ENCODE data around the gene IGFBP2. TPM values are rescaled to one million over a fixed set of nuclear protein-coding genes. Genes with fewer than 3 reads are reported as not detected.
A peak's percentile ranks its signal among the peaks of the same experiment; 100 is the strongest.

Gene IGFBP2
- total RNA-seq, 2 donors from 2014 or later = 3.6 to 7.4 TPM

DNA sequence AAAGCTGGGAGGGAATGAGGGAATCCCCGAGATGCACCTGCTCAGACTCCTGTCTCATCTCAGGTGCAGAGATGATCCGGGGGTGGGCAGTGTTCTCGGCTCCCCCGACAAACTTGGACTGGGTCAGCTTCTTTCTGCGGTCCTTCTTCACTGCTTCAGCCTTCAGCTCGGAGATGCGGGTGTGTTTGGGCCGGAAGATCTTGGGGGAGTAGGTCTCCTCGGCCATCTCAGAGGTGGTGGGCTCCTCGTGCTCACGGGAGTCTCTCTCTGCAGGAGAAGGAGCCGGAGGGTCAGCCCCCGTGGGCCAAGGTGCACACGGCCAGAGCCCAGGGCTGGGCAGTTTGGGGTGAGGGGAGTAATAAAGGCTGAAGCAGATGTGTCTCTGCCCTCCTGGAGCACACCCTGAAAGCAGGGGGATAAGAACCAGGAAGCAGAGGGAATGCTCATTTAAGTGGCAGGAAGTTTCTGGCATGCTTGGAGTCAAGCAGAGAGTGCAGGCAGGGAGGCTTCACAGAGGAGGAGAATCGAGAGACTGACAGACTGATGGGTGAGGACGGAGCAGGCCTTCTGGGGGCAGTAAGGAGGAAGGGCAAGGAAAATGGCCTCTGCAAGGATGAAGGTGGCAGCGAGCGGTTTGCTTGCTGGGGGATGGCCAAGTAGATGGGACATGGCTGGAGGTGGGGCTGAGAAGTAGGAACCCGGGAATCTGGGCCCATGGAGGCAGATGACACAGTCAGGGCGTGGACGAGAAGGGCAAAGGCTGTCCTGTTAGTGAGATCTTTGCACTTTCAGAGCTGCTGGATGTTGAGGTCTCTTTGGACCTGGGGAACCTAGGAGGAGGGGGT lies 45.8 kb downstream of the IGFBP2 start:
- Mint-ChIP-seq H3K36me3 (ENCODE audit: insufficient read depth in 2 of 2) (no peaks in the 10 kb centered on the region), H3K27ac (no peak overlapping the region), H3K9me3 (no peaks in the 10 kb centered on the region), H3K4me3 (no peak overlapping the region), H3K27me3 (ENCODE audit: low read depth) (peaks cover 22% of the 10 kb centered on the region), H3K4me1 (ENCODE audit: low read depth) (peaks cover 11% of the 10 kb centered on the region)
- no peak for ATAC-seq (replicated peaks in 1 of 2)
- no peak for DNase-seq

DNA sequence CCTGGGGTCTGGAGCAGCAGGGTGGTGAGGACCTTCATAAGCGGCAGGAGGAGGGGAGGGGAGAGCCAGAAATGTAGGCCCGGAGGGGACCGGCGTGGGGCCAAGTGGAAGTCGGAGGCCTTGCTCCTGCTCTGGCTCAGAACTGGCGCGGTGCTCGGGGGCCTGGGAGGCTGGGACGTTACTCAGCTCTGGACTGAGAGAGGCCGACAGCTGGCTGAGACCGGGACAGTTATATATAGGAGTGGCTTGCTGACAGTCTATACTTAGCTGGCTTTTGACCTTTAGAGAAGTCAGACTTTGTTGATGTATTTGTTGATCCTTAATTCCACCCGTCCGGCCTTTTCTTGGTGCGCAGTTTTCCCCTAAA lies 46.4 kb downstream of the IGFBP2 start:
- Mint-ChIP-seq H3K27ac (no peak overlapping the region), H3K27me3 (ENCODE audit: low read depth) (peaks cover 28% of the 10 kb centered on the region), H3K4me1 (ENCODE audit: low read depth) (peaks cover 11% of the 10 kb centered on the region), H3K36me3 (ENCODE audit: insufficient read depth in 2 of 2) (no peaks in the 10 kb centered on the region), H3K4me3 (no peak overlapping the region), H3K9me3 (no peaks in the 10 kb centered on the region)
- DNase-seq = no peak
- no peak for ATAC-seq (replicated peaks in 1 of 2)

DNA sequence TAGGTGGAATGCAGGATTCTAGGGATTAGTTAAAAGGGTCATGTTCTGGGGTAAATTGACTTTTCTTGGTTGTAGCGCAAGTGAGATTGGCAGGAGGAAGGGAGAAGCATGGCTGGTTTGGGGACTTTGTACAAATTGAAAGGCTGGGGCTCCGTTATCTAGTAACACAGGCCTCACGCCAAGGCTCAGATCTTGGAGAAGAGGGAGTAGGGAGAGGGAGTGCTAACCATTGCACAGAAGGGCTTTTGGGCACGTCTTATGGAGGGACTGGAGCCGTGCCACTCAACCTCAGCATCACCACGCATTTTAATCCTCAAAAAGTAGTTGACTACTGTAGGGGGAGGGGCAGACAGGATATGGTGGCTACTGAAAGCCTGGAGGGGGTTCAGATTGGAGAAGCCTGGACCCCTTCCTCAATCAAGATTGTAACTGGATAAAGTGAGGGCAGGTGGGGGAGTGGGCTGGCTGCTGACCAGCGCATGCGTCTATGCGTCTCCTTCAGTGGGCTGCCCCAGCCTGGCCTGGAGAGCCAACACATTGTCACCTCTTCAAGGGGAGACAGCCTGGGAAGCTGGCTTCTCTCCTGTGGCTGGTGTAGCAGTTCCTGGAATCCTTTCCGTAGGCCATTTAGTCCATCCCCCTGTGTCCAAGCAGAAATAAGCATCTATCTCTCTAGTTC lies 47.9 kb downstream of the IGFBP2 start:
- Mint-ChIP-seq H3K36me3 (ENCODE audit: insufficient read depth in 2 of 2) (no peaks in the 10 kb centered on the region), H3K27ac (no peak overlapping the region), H3K27me3 (ENCODE audit: low read depth) (peaks cover 36% of the 10 kb centered on the region), H3K4me3 (no peak overlapping the region), H3K4me1 (ENCODE audit: low read depth) (peaks cover 11% of the 10 kb centered on the region), H3K9me3 (no peaks in the 10 kb centered on the region)
- ATAC-seq (replicated peaks in 1 of 2) (no peak), DNase-seq (no peak)

GRCh38 chr2:216681683-216682082 lies 48.5 kb downstream of the IGFBP2 start:
- H3K27me3 Mint-ChIP-seq (ENCODE audit: low read depth) = peaks cover 37% of the 10 kb centered on the region
- peaks cover 11% of the 10 kb centered on the region for H3K4me1 Mint-ChIP-seq (ENCODE audit: low read depth)
- no peaks in the 10 kb centered on the region for H3K9me3 Mint-ChIP-seq
- ATAC-seq (replicated peaks in 1 of 2) = no peak
- no peak for DNase-seq
- no peak overlapping the region for H3K4me3 Mint-ChIP-seq
- no peak overlapping the region for H3K27ac Mint-ChIP-seq
- H3K36me3 Mint-ChIP-seq (ENCODE audit: insufficient read depth in 2 of 2) = no peaks in the 10 kb centered on the region

- Mint-ChIP-seq H3K9me3 (no peaks in the 10 kb centered on the region), H3K36me3 (ENCODE audit: insufficient read depth in 2 of 2) (no peaks in the 10 kb centered on the region), H3K27ac (no peak overlapping the region), H3K4me3 (no peak overlapping the region), H3K4me1 (ENCODE audit: low read depth) (peaks cover 11% of the 10 kb centered on the region), H3K27me3 (ENCODE audit: low read depth) (peaks cover 54% of the 10 kb centered on the region)
- DNase-seq (no peak), ATAC-seq (replicated peaks in 1 of 2) (no peak)
Measured at GRCh38 chr2:216683846-216684245, 50.6 kb downstream of the IGFBP2 start.

GRCh38 chr2:216685327-216685875 lies 52.2 kb downstream of the IGFBP2 start:
- ATAC-seq (replicated peaks in 1 of 2) (no peak), DNase-seq (no peak)
- H3K4me3 Mint-ChIP-seq = no peak overlapping the region
- peaks cover 14% of the 10 kb centered on the region for H3K4me1 Mint-ChIP-seq (ENCODE audit: low read depth)
- H3K9me3 Mint-ChIP-seq = no peaks in the 10 kb centered on the region
- no peaks in the 10 kb centered on the region for H3K36me3 Mint-ChIP-seq (ENCODE audit: insufficient read depth in 2 of 2)
- peaks cover 70% of the 10 kb centered on the region for H3K27me3 Mint-ChIP-seq (ENCODE audit: low read depth)
- H3K27ac Mint-ChIP-seq = no peak overlapping the region

GRCh38 chr2:216687111-216687510 lies 53.9 kb downstream of the IGFBP2 start:
- no peak for DNase-seq
- Mint-ChIP-seq H3K4me1 (ENCODE audit: low read depth) (peaks cover 15% of the 10 kb centered on the region), H3K9me3 (no peaks in the 10 kb centered on the region), H3K36me3 (ENCODE audit: insufficient read depth in 2 of 2) (no peaks in the 10 kb centered on the region), H3K27me3 (ENCODE audit: low read depth) (peaks cover 73% of the 10 kb centered on the region), H3K4me3 (no peak overlapping the region), H3K27ac (no peak overlapping the region)
- ATAC-seq (replicated peaks in 1 of 2) = no peak

DNA sequence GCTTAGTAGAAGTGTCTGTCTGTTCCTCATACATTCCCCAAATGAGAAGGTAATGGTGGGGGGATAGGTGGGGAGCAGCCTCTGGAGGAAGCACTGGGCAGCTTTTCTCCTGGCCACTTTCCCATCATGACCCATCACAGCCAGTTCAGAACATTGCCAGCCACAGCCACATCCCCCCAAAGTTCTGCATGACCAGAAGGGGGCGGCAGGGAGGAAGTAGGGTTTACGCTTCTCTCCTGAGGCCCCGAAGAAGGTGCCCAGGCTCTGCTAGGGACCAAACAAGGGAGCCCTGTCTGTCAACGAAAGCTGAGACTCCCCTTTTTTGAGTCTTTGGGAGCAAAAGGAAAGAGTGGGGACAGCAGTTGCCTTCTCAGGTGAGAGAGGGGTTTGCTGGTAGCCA lies 54.4 kb downstream of the IGFBP2 start:
- peaks cover 72% of the 10 kb centered on the region for H3K27me3 Mint-ChIP-seq (ENCODE audit: low read depth)

DNA sequence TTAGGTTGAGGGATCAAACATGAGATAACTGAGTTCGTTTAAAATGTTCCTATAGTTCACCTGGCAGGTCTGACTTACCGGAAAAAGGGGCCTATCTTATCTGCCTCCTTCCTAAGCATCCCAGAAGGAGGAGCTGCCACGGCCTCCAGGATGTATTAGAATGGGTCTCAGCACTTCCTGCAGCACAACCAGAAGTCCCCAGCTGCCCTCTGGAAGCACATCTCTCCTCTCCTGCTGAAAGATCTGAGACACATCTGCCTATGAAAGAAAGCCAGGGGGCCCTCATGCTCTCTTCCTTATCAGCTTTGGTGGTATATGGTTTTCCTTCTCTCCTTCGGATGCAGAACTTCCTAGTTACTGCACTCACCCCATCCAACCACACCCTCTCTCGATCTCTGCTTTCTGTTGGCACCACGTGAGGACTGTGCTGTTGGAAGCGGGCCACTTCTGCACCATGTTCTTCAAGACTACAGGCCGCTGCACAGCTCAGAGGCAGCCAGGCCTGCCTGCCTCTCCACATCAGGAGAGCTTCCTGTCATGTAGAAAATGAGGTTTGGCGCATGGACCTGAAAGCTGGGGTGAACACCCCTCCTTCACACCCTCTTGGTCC lies 55.6 kb downstream of the IGFBP2 start:
- peaks cover 23% of the 10 kb centered on the region for H3K4me1 Mint-ChIP-seq (ENCODE audit: low read depth)
- peaks cover 69% of the 10 kb centered on the region for H3K27me3 Mint-ChIP-seq (ENCODE audit: low read depth)
- no peaks in the 10 kb centered on the region for H3K36me3 Mint-ChIP-seq (ENCODE audit: insufficient read depth in 2 of 2)
- DNase-seq (no peak), ATAC-seq (replicated peaks in 1 of 2) (no peak)
- no peak overlapping the region for H3K27ac Mint-ChIP-seq
- H3K4me3 Mint-ChIP-seq = no peak overlapping the region
- no peaks in the 10 kb centered on the region for H3K9me3 Mint-ChIP-seq

More for the DNA sequence above, 54.4 kb downstream of the IGFBP2 start:
- Mint-ChIP-seq H3K4me1 (ENCODE audit: low read depth) (peaks cover 14% of the 10 kb centered on the region), H3K9me3 (no peaks in the 10 kb centered on the region), H3K27ac (no peak overlapping the region), H3K36me3 (ENCODE audit: insufficient read depth in 2 of 2) (no peaks in the 10 kb centered on the region), H3K4me3 (no peak overlapping the region)
- ATAC-seq (replicated peaks in 1 of 2) (no peak), DNase-seq (peak; percentile 33 to 49)

DNA sequence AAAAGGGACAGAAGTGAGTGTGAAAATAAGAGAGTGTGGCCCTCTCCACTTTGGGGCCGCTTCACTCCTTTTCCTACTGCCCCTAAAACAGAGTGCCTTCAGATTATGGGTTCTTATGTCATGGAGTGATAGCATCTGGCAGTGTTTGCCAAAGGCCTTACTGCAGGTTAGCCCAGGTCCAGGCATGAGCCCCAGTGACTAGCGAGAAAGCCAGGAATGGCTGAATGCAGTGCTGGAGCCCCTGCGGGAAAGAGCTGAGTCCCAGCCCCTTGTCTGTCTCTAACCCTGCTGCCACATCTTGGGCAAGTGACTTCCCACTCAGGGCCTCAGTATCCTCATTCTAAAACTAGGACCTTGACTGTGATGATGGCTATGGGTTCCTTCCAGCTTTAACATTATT lies 56.2 kb downstream of the IGFBP2 start:
- Mint-ChIP-seq H3K4me3 (no peak overlapping the region), H3K27me3 (ENCODE audit: low read depth) (peaks cover 69% of the 10 kb centered on the region), H3K9me3 (no peaks in the 10 kb centered on the region), H3K27ac (no peak overlapping the region), H3K36me3 (ENCODE audit: insufficient read depth in 2 of 2) (no peaks in the 10 kb centered on the region), H3K4me1 (ENCODE audit: low read depth) (peaks cover 28% of the 10 kb centered on the region)
- DNase-seq (no peak), ATAC-seq (replicated peaks in 1 of 2) (no peak)

DNA sequence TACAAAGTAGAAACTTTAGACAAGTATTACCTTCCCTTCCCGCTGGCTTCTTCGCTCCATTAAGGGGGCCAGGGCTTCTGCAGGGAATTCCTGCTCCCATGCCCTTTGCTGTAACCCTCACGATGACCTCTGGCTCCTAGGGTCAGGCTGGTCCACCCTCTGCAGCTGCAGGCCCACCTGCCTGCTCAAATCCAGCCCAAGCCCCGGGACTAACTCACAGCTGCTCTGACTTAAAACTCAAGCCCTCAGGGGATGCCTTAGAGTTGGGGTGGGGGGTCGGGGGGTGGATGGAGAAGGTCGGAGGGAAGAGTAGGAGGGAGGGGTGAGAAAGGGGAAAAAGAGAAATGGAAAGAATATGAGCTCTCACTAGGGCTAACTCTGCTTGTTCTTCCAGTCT lies 57.2 kb downstream of the IGFBP2 start:
- Mint-ChIP-seq H3K27ac (no peak overlapping the region), H3K27me3 (ENCODE audit: low read depth) (peaks cover 72% of the 10 kb centered on the region), H3K36me3 (ENCODE audit: insufficient read depth in 2 of 2) (no peaks in the 10 kb centered on the region), H3K4me1 (ENCODE audit: low read depth) (peaks cover 35% of the 10 kb centered on the region), H3K4me3 (no peak overlapping the region), H3K9me3 (no peaks in the 10 kb centered on the region)
- ATAC-seq (replicated peaks in 1 of 2) (no peak), DNase-seq (no peak)

DNA sequence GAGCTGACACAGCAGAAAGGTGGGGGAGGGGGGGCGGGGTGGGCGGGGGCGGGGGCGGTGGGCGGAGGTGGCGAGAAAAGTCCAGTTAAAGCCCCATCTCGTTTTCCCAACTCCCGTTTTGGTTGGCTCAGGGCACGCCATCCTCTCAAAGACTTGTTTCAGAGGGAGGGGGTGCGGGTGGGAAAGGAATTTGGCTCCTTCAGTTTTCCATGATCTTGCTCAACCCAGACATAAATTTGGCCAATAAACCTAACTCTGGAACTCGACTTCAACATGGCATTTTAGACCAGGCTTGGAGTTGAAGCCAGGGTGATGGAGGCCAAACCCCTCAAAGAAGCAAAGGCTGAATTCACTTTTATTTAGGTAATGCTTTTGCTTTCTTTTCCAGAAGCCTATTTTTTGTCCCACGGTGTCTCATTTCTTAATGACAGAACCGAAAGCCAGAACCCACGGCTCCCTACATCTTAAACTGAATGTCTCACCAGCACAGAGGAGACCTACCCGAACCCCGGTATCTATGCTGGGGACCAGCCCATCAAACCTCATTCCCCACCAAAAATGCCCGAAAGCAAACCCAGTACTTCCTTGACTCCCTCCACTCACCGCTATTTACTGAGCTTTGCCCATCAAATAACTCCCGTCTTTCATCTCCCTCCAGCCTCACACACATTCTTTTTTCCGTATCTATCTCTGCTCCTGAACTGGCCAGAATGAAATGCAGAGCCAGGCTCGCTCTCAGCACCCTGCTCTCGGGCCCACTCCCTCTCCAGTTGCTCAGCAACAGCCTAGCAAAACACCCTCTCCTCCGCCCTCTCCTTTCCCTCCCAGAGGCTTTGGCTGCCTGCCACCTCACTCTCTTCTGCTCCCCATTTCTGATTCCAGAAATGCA lies 57.9 kb downstream of the IGFBP2 start:
- ATAC-seq (replicated peaks in 1 of 2) (no peak), DNase-seq (peak; percentile 22 to 39)
- no peaks in the 10 kb centered on the region for H3K9me3 Mint-ChIP-seq
- H3K36me3 Mint-ChIP-seq (ENCODE audit: insufficient read depth in 2 of 2) = no peaks in the 10 kb centered on the region
- H3K27ac Mint-ChIP-seq = no peak overlapping the region
- H3K4me1 Mint-ChIP-seq (ENCODE audit: low read depth) = peaks cover 40% of the 10 kb centered on the region
- H3K27me3 Mint-ChIP-seq (ENCODE audit: low read depth) = peaks cover 75% of the 10 kb centered on the region
- peak overlapping the region; percentile 75 to 97 for H3K4me3 Mint-ChIP-seq
